GM13977 (cell line): ENCODE measurements around the gene PGAP2.
"Not testable (repeated sequence)": the region's sequence is repeated elsewhere in the genome, so short reads cannot be mapped to it uniquely, and the experiment has no call there.

Experiments
- DNase-seq: peaks from one replicate; pipeline ENCODE4 v3.0.0; 2012; ENCODE audit warnings: low spot score
- in situ Hi-C: fragments of 300-500 bp; cut with MboI; formaldehyde crosslinking; loops from one replicate; pipeline ENCODE4 v1.12.0; 2022; ENCODE audit warnings: low sequenced_read_pairs, low pct_unique_long_range_greater_than_20kb, mixed read lengths, inconsistent platforms; ENCODE audit not compliant: unreplicated experiment
- TF ChIP-seq, protein P1 (sequence below): IDR thresholded peaks from 2 replicates; pipeline ENCODE4 v1.5.1; 2012; ENCODE audit warnings: mild to moderate bottlenecking, control low read depth; ENCODE audit not compliant: insufficient read depth; ENCODE audit errors: extremely low read depth, missing control alignments

Gene PGAP2

DNA sequence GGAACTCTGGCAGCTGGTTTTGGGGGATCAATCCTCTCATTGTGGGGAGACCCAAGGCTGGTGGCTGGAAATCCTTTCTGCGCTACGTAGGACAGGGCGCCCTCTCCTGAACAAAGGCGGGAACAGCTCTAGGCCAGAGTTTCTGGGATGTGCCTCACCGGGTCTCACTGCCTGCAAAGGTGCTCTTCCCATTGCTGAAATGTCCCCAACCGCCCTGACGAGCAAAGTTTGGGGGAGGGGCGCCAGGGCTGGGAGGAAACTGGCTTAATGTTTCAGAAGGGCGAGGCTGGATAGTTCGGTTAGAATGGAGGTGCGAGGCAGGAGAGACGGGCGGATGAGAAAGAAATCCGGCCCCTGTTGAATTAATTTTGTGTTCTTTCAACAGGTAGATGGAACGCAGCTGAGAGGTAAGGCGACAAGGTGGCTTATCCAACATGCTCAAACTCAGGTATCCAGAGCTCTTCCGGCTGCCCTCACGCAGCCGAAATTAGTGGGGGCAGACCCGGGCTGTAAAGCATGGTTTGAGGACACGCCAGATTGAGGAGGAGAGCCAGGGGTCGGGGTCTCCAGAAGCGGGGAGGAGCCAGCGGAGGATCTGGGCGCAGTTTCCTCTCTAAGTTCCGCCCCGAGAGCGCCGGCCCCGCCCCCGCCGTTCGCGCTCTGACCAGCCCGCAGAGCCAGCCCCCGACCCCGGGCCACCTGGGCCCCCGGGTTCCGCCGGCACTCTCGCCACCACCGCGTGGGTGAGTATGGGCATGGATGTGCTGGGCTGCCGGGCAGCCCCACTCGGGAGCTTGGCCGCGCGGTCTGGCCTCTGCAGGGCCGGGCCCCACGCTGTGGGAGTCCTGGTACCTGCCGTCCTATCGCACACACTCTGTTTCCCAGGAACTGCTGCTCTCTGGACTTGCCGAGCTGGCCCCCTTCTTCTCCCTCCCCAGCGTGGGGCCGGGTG is at the start of gene PGAP2:
TSS of gene PGAP2 (plus strand) at position 652 of the 952 bp plus-strand sequence. CDS start 2,700 bp downstream, outside the sequence.
- peak; percentile 84 for DNase-seq
- TF ChIP-seq, protein P1, sequence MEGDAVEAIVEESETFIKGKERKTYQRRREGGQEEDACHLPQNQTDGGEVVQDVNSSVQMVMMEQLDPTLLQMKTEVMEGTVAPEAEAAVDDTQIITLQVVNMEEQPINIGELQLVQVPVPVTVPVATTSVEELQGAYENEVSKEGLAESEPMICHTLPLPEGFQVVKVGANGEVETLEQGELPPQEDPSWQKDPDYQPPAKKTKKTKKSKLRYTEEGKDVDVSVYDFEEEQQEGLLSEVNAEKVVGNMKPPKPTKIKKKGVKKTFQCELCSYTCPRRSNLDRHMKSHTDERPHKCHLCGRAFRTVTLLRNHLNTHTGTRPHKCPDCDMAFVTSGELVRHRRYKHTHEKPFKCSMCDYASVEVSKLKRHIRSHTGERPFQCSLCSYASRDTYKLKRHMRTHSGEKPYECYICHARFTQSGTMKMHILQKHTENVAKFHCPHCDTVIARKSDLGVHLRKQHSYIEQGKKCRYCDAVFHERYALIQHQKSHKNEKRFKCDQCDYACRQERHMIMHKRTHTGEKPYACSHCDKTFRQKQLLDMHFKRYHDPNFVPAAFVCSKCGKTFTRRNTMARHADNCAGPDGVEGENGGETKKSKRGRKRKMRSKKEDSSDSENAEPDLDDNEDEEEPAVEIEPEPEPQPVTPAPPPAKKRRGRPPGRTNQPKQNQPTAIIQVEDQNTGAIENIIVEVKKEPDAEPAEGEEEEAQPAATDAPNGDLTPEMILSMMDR: peak; percentile 88
- in situ Hi-C loops: no loop called here

DNA sequence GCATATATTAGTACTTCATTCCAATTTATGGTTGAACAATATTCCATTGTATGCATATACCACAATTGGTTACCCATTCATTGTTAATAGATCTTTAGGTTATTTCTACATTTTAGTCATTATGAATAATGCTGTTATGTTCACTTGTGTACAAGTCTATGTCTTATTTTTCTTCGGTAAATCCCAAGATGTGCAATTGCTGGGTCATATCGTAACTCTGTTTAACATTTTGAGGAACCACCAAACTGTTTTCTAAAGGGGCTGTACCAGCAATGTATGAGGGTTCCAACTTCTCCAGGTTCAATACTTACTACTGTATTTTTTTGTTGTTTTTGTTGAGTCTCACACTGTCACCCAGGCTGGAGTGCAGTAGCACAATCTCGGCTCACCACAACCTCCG is 44.1 kb upstream of the PGAP2 start:
- TF ChIP-seq, protein P1: no peak
- in situ Hi-C loops: no loop called here
- DNase-seq: no peak

GRCh38 chr11:3766836-3767235 is 41.5 kb upstream of the PGAP2 start:
- in situ Hi-C loops, DNase-seq: not testable (repeated sequence)

GRCh38 chr11:3767536-3767935 is 40.8 kb upstream of the PGAP2 start:
- TF ChIP-seq, protein P1: no peak
- in situ Hi-C loops: no loop called here
- no peak for DNase-seq

DNA sequence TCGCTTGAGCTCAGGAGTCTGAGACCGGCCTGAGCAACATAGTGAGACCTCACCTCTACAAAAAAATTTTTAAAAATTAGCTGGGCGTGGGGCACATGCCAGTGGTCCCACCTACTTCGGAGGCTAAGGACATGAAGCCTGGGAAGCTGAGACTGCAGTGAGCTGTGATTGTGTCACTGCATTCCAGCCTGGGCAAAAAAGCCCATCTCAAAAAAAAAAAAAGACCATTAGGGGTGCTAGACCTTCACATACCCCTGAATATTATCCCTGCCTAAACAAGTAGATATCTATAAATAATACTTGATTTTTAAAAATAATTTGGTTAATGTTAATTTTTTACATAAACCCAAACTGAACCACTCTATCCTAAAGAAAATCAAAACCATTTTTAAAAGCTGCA is 35.2 kb upstream of the PGAP2 start:
- DNase-seq: no peak
- TF ChIP-seq, protein P1: no peak
- in situ Hi-C loops: no loop called here

- in situ Hi-C loops: no loop called here
- DNase-seq: no peak
- TF ChIP-seq, protein P1: no peak
These were observed 32.5 kb upstream of the PGAP2 start for GRCh38 chr11:3775736-3776406.

GRCh38 chr11:3781423-3781822 is 26.9 kb upstream of the PGAP2 start:
- TF ChIP-seq, protein P1: no peak
- DNase-seq: no peak
- in situ Hi-C loops: no loop called here
